ENCODE results near the gene ARHGAP25.

DNA sequence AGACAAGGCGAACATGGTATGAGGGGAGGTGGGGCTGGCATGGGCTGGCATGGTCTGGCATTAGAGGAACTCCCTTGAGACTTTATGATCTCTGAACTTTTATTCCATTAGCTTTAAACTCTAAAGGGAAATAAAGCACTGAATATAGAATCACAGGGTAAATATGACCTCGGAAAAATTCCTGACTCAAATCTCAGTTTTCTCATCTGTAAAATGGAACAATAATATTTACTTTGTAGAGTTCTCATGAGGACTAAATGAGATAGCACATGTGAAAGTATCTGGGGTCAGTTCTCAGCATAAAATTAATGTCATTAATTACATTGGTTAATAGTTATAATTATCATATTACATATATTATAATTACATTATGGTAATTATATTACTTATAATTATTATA, 65.9 kb downstream of the ARHGAP25 start:
- TF ChIP-seq TEAD4 (IDR thresholded peaks at IDR 0.05), result no peak
- TF ChIP-seq YY1 (IDR thresholded peaks at IDR 0.05; ENCODE audit: low read depth), result no peak
- TF ChIP-seq EP300 (IDR thresholded peaks at IDR 0.05; ENCODE audit: borderline replicate concordance), result no peak
- TF ChIP-seq RAD21 (IDR thresholded peaks at IDR 0.05; ENCODE audit: low read depth), result no peak
- TF ChIP-seq MAX (IDR thresholded peaks at IDR 0.05), result no peak
- no peak for TF ChIP-seq FOXM1 (IDR thresholded peaks at IDR 0.05; ENCODE audit: borderline replicate concordance, low read depth)
- TF ChIP-seq USF1 (IDR thresholded peaks at IDR 0.05), result no peak
- TF ChIP-seq, protein P1, sequence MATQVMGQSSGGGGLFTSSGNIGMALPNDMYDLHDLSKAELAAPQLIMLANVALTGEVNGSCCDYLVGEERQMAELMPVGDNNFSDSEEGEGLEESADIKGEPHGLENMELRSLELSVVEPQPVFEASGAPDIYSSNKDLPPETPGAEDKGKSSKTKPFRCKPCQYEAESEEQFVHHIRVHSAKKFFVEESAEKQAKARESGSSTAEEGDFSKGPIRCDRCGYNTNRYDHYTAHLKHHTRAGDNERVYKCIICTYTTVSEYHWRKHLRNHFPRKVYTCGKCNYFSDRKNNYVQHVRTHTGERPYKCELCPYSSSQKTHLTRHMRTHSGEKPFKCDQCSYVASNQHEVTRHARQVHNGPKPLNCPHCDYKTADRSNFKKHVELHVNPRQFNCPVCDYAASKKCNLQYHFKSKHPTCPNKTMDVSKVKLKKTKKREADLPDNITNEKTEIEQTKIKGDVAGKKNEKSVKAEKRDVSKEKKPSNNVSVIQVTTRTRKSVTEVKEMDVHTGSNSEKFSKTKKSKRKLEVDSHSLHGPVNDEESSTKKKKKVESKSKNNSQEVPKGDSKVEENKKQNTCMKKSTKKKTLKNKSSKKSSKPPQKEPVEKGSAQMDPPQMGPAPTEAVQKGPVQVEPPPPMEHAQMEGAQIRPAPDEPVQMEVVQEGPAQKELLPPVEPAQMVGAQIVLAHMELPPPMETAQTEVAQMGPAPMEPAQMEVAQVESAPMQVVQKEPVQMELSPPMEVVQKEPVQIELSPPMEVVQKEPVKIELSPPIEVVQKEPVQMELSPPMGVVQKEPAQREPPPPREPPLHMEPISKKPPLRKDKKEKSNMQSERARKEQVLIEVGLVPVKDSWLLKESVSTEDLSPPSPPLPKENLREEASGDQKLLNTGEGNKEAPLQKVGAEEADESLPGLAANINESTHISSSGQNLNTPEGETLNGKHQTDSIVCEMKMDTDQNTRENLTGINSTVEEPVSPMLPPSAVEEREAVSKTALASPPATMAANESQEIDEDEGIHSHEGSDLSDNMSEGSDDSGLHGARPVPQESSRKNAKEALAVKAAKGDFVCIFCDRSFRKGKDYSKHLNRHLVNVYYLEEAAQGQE (IDR thresholded peaks at IDR 0.05; ENCODE audit: low read depth), result no peak
- TF ChIP-seq TAF1 (IDR thresholded peaks at IDR 0.05; ENCODE audit: low read depth), result no peak
- no peak for TF ChIP-seq CEBPB (IDR thresholded peaks at IDR 0.05)

Data from Ishikawa (cell line).